GM12878 (cell line): Measurements from ENCODE around the gene CCDC187. TPM values are rescaled to one million over a fixed set of nuclear protein-coding genes. Genes with fewer than 3 reads are reported as not detected.

Experiments used
- ATAC-seq: fragments of 200-7000 bp; cut with Tn5 transposase; 3 replicates; pipeline ENCODE4 v1.9.1; 2020; ENCODE audit warnings: mild to moderate bottlenecking, moderate library complexity
- BruUV-seq: library from RNA; stranded (reverse); fragments of 400-500 nt; replicated peaks from 2 replicates; lab custom pipeline; 2021; lab: Mats Ljungman, UMichigan
- CTCF ChIA-PET: fragments of 300-600 bp; sonication (Branson Sonifier 250); formaldehyde crosslinking; extraction: SDS; loops from one replicate; lab custom pipeline; 2021; ENCODE audit warnings: inconsistent platforms; lab: Yijun Ruan, JAX
- POLR2A ChIA-PET: fragments of 350-600 bp; formaldehyde crosslinking; extraction: SDS; loops from one replicate; lab custom pipeline; 2021; ENCODE audit warnings: inconsistent platforms; lab: Charles Lee
- RAD21 ChIA-PET: fragments of 300-600 bp; sonication (Branson Sonifier 250); formaldehyde crosslinking; loops from one replicate; lab custom pipeline; 2023; ENCODE audit warnings: antibody characterized with exemption; ENCODE audit not compliant: unreplicated experiment; lab: Charles Lee
- SMC1A ChIA-PET: fragments of 300-600 bp; sonication (Branson Sonifier 250); formaldehyde crosslinking; loops from one replicate; lab custom pipeline; 2023; ENCODE audit not compliant: unreplicated experiment, uncharacterized antibody; lab: Charles Lee
- DNase-seq: peaks from one replicate; pipeline ENCODE4 v3.0.0-alpha.2; 2011; ENCODE audit warnings: low read depth, low spot score
- FAIRE-seq: peaks from 3 replicates; lab custom pipeline; 2011; peaks lifted over from hg19 to GRCh38; lab: Jason Lieb, UNC
- H2AFZ ChIP-seq: 2 replicates; pipeline ENCODE4 v1.6.0; 2011; ENCODE audit warnings: low read depth, low read length, control low read depth; ENCODE audit not compliant: control insufficient read depth
- H3K27ac ChIP-seq: 2 replicates; pipeline ENCODE4 v1.5.1; 2011; ENCODE audit warnings: control low read depth; ENCODE audit not compliant: control insufficient read depth, insufficient read depth
- H3K27me3 ChIP-seq, 2 experiments: replicated peaks in 1 of 2; 2 replicates each; pipeline versions ENCODE4 v1.6.0 to v1.6.1; 2011; ENCODE audit warnings: low read length in 1 of 2; ENCODE audit not compliant: control insufficient read depth in 2 of 2, insufficient read depth in 2 of 2
- H3K36me3 ChIP-seq, 2 experiments: 2 replicates each; pipeline ENCODE4 v1.5.1; 2011; ENCODE audit warnings: low read length in 1 of 2; ENCODE audit not compliant: control insufficient read depth in 2 of 2, insufficient read depth in 2 of 2
- H3K4me1 ChIP-seq: 2 replicates; pipeline ENCODE4 v1.6.1; 2011; ENCODE audit warnings: mild to moderate bottlenecking, low read length, moderate library complexity, mixed read lengths; ENCODE audit not compliant: control insufficient read depth, insufficient read depth
- H3K4me2 ChIP-seq: 2 replicates; pipeline ENCODE4 v1.6.0; 2011; ENCODE audit warnings: control low read depth; ENCODE audit not compliant: control insufficient read depth, insufficient read depth
- H3K4me3 ChIP-seq: fragments of 200-600 bp; sonication (generic); 2 replicates; pipeline ENCODE4 v1.5.1; 2016
- H3K79me2 ChIP-seq: 2 replicates; pipeline ENCODE4 v1.6.0; 2011; ENCODE audit warnings: low read length; ENCODE audit not compliant: control insufficient read depth, insufficient read depth
- H3K9ac ChIP-seq: 2 replicates; pipeline ENCODE4 v1.8.0; 2011; ENCODE audit warnings: low read length, control low read depth, mixed read lengths; ENCODE audit not compliant: control insufficient read depth, insufficient read depth
- H3K9me3 ChIP-seq: replicated peaks from 3 replicates; pipeline ENCODE4 v1.5.1; 2011; ENCODE audit warnings: mild to moderate bottlenecking, low read length; ENCODE audit not compliant: control insufficient read depth, insufficient read depth
- H4K20me1 ChIP-seq: 2 replicates; pipeline ENCODE4 v1.6.0; 2011; ENCODE audit not compliant: control insufficient read depth, insufficient read depth
- ASH2L ChIP-seq: fragments of 300-600, 200-600 bp; sonication (generic); IDR thresholded peaks from 2 replicates; pipeline ENCODE4 v1.6.1; 2017; ENCODE audit warnings: low read depth, mild to moderate bottlenecking, borderline replicate concordance
- ESRRA ChIP-seq: IDR thresholded peaks from 2 replicates; pipeline ENCODE4 v1.6.1; 2012; ENCODE audit warnings: mild to moderate bottlenecking, low read length, improper control_type of control experiment
- MXI1 ChIP-seq: fragments of 150-350 bp; IDR thresholded peaks from 2 replicates; pipeline ENCODE4 v1.6.1; 2011; ENCODE audit warnings: low read depth, mild to moderate bottlenecking, inconsistent platforms, low read length, improper control_type of control experiment
- NFIC ChIP-seq: IDR thresholded peaks from 2 replicates; pipeline ENCODE4 v1.6.1; 2012; ENCODE audit warnings: low read depth, mild to moderate bottlenecking, inconsistent platforms, low read length, moderate library complexity
- NKRF ChIP-seq: fragments of 450-650 bp; conservative IDR thresholded peaks from 2 replicates; pipeline ENCODE4 v1.6.1; 2017; ENCODE audit warnings: mild to moderate bottlenecking, moderate library complexity
- PML ChIP-seq: IDR thresholded peaks from 2 replicates; pipeline ENCODE4 v1.6.1; 2012; ENCODE audit warnings: low read length, inconsistent platforms
- RAD21 ChIP-seq: IDR thresholded peaks from 2 replicates; pipeline ENCODE4 v1.6.1; 2011; ENCODE audit warnings: mild to moderate bottlenecking, low read depth, low read length, moderate library complexity; ENCODE audit not compliant: insufficient read depth
- REST ChIP-seq: IDR thresholded peaks from 2 replicates; pipeline ENCODE4 v1.6.1; 2012; ENCODE audit warnings: mild to moderate bottlenecking, low read depth, low read length
- SRF ChIP-seq, 2 experiments: IDR thresholded peaks; 2 replicates each; pipeline ENCODE4 v1.6.1; 2011; ENCODE audit warnings: low read depth in 2 of 2, low read length in 2 of 2, mild to moderate bottlenecking in 1 of 2, moderate library complexity in 1 of 2
- WGBS: methylation state at CpG from one replicate; pipeline ENCODE4 v1.1.6; 2016; ENCODE audit warnings: low lambda C conversion rate; ENCODE audit not compliant: insufficient replicate concordance, insufficient coverage; ENCODE audit errors: missing lambda C conversion rate; 5-methylcytosine and 5-hydroxymethylcytosine counted together
- in situ Hi-C: fragments of 300-500 bp; cut with MboI; formaldehyde crosslinking; loops from 9 replicates; pipeline ENCODE4 v1.14.3; 2018; ENCODE audit warnings: mixed read lengths
- intact Hi-C: fragments of 100-400 bp; cut with micrococcal nuclease; formaldehyde crosslinking; loops from one replicate; pipeline ENCODE4 v1.14.2; 2022; ENCODE audit not compliant: unreplicated experiment
- polyA plus RNA-seq, 11 experiments: library from polyadenylated mRNA; depleted of rRNA in 4 of 11; unstranded in 6 of 11; stranded (reverse) in 5 of 11; fragments of >200 nt; fragmentation: Nextera tagmentation in 4 of 11; fragmentation: Illumina TruSeq in 1 of 11; extraction: Ambion mirVana in 4 of 11; extraction: Trizol in 1 of 11; gene quantifications; 1 replicate in 1 of 11; 2 replicates in 10 of 11; pipeline versions ENCODE4 v1.2.1 to v1.2.3, GENCODE V29; 2011 to 2016; ENCODE audit warnings: inconsistent platforms in 2 of 11, missing spikeins in 2 of 11, low read depth in 1 of 11
- total RNA-seq, 4 experiments: library from RNA; depleted of rRNA in 3 of 4; stranded (reverse); fragments of >200 nt in 3 of 4; fragmentation: Illumina TruSeq in 1 of 4; extraction: Trizol in 1 of 4; gene quantifications; 2 replicates each; pipeline versions ENCODE4 v1.2.1 to v1.2.3, GENCODE V29; 2013 to 2021

CCDC187 gene
- total and polyA plus RNA-seq, 10 of the 15 experiments (the other 5 are each of a cell fraction or from before 2014, with no cell fraction given), result 0.04 to 0.23 (median 0.04) TPM; not detected in 7

GRCh38 chr9:136202454-136203407 is 101.2 kb downstream of the CCDC187 start (continued):
- TF ChIP-seq ESRRA (no peak), SRF (IDR thresholded peaks at IDR 0.05; ENCODE audit: low read depth in 2 of 2, low read length in 2 of 2) (no peak), RAD21 (no peak), ASH2L (no peak), PML (no peak)

GRCh38 chr9:136201609-136202453 is 102.1 kb downstream of the CCDC187 start:
- no peak for FAIRE-seq
- no peaks in the 10 kb centered on the region for H3K79me2 ChIP-seq
- no peak overlapping the region for H3K4me3 ChIP-seq
- no peak for TF ChIP-seq MXI1
- TF ChIP-seq NFIC, result no peak
- no peak for TF ChIP-seq NKRF
- TF ChIP-seq REST, result peak; percentile 76
- SMC1A ChIA-PET, result interaction anchor here (0.9 kb wide), 1 partner anchor 10 kb away, joined by 3 read pairs; no protein-coding TSS in a partner anchor
- no peak for ATAC-seq
- WGBS, result 42% methylated on average over 64 of the region's 85 CpGs
- H3K9ac ChIP-seq, result no peak overlapping the region
- no TSS peak for BruUV-seq
- CTCF ChIA-PET, result no interaction called here
- POLR2A ChIA-PET, result no interaction called here
- no peak for DNase-seq
- H2AFZ ChIP-seq, result no peak overlapping the region
- intact Hi-C loops (no loop called here), in situ Hi-C loops (no loop called here)
- H3K36me3 ChIP-seq, result no peaks in the 10 kb centered on the region; a peak in 1 of 4 replicates
- no peak overlapping the region for H3K27ac ChIP-seq
- peaks cover 10 to 13% of the 10 kb centered on the region in 2 experiments; a peak in 3 of 4 replicates for H3K27me3 ChIP-seq
- no peaks in the 10 kb centered on the region for H3K9me3 ChIP-seq
- H3K4me1 ChIP-seq, result 0 out of 2 replicates have a peak, but pooled peaks cover 3% of the 10 kb centered on the region
- peaks cover 4% of the 10 kb centered on the region; the same call in 1 of the 2 replicates for H4K20me1 ChIP-seq
- no peak overlapping the region for H3K4me2 ChIP-seq
- RAD21 ChIA-PET, result no interaction called here
